HG03097 (cell line): Measurements from ENCODE around the gene CD151.

ENCODE experiments used
- ATAC-seq: cut with Tn5 transposase; IDR thresholded peaks from one replicate; pipeline ENCODE4 v1.9.1; 2021; ENCODE audit not compliant: unreplicated experiment, low FRiP score

The CD151 gene

GRCh38 chr11:796565-797295 lies 36.0 kb upstream of the CD151 start:
- no peak for ATAC-seq

GRCh38 chr11:797296-798092 lies 35.3 kb upstream of the CD151 start:
- peak; percentile 27 for ATAC-seq

GRCh38 chr11:798093-798713 lies 34.5 kb upstream of the CD151 start, which contains the start of gene SLC25A22:
Gene SLC25A22 (minus strand): TSS chr11:798281. CDS start chr11:795006, 3,275 bp downstream.
- ATAC-seq, result peak; percentile 53

GRCh38 chr11:799641-800316 lies 33.0 kb upstream of the CD151 start:
- no peak for ATAC-seq

- ATAC-seq, result no peak
These were observed 32.3 kb upstream of the CD151 start for GRCh38 chr11:800473-800872.

- no peak for ATAC-seq
These were observed 31.5 kb upstream of the CD151 start for GRCh38 chr11:801097-801780.

DNA sequence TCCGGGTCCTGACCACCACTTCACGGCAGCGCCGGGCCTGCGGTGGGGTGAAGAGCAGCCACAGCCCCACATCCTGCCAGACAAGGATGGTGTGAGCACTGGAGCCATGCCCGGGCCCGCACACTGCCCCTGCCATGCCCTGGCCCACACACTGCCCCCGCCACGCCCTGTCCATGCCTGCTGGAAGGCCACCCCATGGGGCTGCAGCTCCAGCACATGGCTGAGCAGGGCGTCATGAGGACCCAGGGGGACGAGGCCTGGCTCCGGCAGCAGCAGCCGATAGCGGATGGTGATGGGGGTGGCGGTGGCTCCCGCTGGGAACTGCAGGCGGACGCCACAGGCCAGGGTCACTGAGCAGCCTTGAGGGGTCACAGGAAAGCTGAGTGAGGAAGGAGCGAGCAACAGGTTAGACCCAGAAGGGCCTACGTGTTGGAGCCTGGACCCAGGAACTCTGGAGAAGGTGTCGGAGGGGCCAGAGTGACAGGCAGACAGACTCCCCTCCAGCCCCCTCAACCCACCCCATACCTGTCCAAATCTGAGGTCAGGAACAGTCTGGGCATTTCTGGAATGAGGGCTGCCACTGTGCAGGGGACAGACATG lies 30.6 kb upstream of the CD151 start:
- ATAC-seq, result no peak

- no peak for ATAC-seq
These were observed 29.9 kb upstream of the CD151 start for GRCh38 chr11:802693-803466.

GRCh38 chr11:803467-803742 lies 29.3 kb upstream of the CD151 start:
- ATAC-seq, result no peak

- no peak for ATAC-seq
These were observed 28.8 kb upstream of the CD151 start for GRCh38 chr11:803770-804598.

GRCh38 chr11:804599-804964 lies 28.2 kb upstream of the CD151 start:
- no peak for ATAC-seq

DNA sequence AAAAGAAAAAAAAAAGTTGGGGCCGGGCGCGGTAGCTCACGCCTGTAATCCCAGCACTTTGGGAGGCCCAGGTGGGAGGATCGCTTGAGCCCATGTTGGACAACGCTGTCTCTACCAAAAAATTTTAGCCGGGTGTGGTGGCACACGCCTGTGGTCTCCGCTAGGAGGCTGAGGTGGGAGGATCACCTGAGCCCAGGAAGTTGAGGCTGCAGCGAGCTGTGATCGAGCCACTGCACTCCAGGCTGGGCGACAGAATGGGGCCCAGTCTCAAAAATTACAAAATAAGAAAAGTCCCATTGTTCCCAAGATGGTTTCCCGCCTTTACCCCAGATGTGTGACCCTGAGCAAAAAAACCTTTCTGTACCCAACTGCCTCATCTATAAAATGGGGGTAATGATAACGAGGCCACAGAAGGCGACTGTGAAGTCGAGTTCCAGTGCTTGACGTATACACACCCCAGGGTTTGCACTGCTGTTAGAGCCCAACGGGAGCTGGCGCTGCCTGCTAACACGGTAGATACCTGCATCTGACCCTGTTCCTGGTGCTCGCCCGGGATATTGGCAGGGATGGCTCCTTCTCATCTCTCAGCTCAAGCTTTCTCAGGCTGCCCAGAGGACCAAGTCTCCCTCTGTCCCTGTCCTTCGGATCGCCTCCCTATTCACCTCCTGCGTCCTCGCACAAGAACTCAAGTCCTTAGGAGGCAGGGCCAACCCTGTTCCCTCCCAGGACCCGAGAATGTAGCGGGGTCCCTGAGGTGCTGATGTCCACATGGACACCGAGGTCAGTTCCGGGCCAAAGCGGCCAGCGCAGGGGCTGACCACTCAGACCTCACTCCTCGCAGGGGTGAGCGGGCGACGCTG lies 24.1 kb upstream of the CD151 start:
- ATAC-seq, result no peak

- peak; percentile 69 for ATAC-seq
These were observed 23.3 kb upstream of the CD151 start, which contains the start of gene RPLP2 for GRCh38 chr11:809287-810039. Gene RPLP2 (plus strand): TSS chr11:809967. CDS start chr11:810235, 268 bp downstream.

DNA sequence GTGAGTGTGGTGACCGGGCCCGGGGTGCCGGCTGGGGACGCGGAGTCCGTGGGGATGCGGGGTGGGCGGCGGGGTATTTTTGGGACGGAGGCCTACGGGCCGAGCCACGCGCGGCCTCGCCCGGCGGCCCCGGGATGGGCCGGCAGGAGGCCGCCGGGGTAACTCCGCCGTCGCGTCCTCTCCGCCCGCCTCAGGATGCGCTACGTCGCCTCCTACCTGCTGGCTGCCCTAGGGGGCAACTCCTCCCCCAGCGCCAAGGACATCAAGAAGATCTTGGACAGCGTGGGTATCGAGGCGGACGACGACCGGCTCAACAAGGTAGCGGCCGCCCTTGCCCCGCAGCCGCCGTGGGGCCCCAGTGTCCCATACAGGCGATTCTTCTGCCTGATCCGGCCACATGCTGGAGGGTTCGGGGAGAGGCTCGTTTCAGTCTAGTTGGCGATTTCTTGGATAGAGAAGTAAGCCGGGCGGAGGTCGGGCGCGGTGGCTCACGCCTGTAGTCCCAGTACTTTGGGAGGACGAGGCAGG lies 22.6 kb upstream of the CD151 start:
- ATAC-seq, result no peak

GRCh38 chr11:811446-812245 lies 21.1 kb upstream of the CD151 start:
- ATAC-seq, result no peak

DNA sequence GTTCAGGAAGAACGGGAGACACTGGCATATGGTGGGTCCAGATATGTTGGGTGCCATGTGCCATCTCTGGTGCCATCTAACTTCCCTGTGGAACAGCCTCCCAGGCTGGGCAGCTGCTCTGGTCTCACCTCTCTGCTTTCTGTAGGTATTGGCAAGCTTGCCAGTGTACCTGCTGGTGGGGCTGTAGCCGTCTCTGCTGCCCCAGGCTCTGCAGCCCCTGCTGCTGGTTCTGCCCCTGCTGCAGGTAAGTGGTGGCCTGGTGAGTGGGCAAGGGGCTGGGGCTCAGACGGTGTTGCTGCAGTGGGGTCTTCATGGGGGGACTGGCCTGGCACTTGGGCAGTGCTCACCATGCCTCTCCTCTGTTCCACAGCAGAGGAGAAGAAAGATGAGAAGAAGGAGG lies 20.4 kb upstream of the CD151 start:
- no peak for ATAC-seq
